Ovary (tissue), 9 donors: Measurements from ENCODE around the gene UBR4. TPM values are rescaled to one million over a fixed set of nuclear protein-coding genes. Genes with fewer than 3 reads are reported as not detected.
A peak's percentile ranks its signal among the peaks of the same experiment; 100 is the strongest.

ENCODE experiments used
- DNase-seq, 5 donors: peaks; one replicate each; pipeline ENCODE4 v3.0.0-alpha.2; 2019 to 2020
- H3K27ac ChIP-seq, 2 donors: fragments of 200-600 bp; one replicate each; pipeline versions ENCODE4 v1.5.1 to v1.8.0; 2019 to 2022
- H3K27me3 ChIP-seq: fragments of 200-600 bp; one replicate; pipeline ENCODE4 v1.8.0; 2022
- H3K36me3 ChIP-seq: fragments of 200-600 bp; sonication (generic); one replicate; pipeline ENCODE4 v1.5.1; 2019
- H3K4me1 ChIP-seq: one replicate; pipeline ENCODE4 v1.8.1; 2013; ENCODE audit warnings: mild to moderate bottlenecking, moderate library complexity; ENCODE audit not compliant: insufficient read depth
- H3K4me3 ChIP-seq: fragments of 200-600 bp; sonication (generic); one replicate; pipeline ENCODE4 v1.5.1; 2017
- H3K9me3 ChIP-seq, 2 donors: fragments of 200-600 bp in 1 of 2; sonication (generic) in 1 of 2; one replicate each; pipeline versions ENCODE4 v1.5.1 to v1.8.1; 2013 to 2019; ENCODE audit warnings: mild to moderate bottlenecking in 1 of 2, moderate library complexity in 1 of 2
- CTCF ChIP-seq, 3 donors: fragments of 450-650 bp in 2 of 3; fragments of 200-600 bp in 1 of 3; IDR thresholded peaks; one replicate each; pipeline versions ENCODE4 v1.5.1 to v1.8.0; 2016 to 2022; ENCODE audit warnings: antibody characterized with exemption in 3 of 3, mild to moderate bottlenecking in 1 of 3
- EP300 ChIP-seq: sonication (generic); formaldehyde crosslinking; IDR thresholded peaks from one replicate; pipeline ENCODE4 v1.6.1; 2017; ENCODE audit warnings: antibody characterized with exemption
- POLR2A ChIP-seq: fragments of 450-650 bp; IDR thresholded peaks from one replicate; pipeline ENCODE4 v1.6.1; 2017; ENCODE audit warnings: antibody characterized with exemption, mild to moderate bottlenecking, moderate library complexity
- WGBS, 3 donors: extraction: QIAGEN DNeasy Blood & Tissue Kit in 1 of 3; methylation state at CpG; one replicate each; pipeline versions ENCODE4 v1.1.5 to v1.1.7; 2013 to 2017; 5-methylcytosine and 5-hydroxymethylcytosine counted together
- intact Hi-C, 4 donors: fragments of 100-400 bp; cut with DNase I; formaldehyde crosslinking; loops; one replicate each; pipeline versions ENCODE4 v1.11.0 to v1.15.1; 2022 to 2023
- polyA plus RNA-seq, 2 donors: library from polyadenylated mRNA; stranded (reverse); fragments of 200-250 nt in 1 of 2; fragments of 350-450 nt in 1 of 2; fragmentation: Illumina TruSeq in 1 of 2; extraction: RNeasy Lipid Tissue Mini Kit (QIAGEN cat#74804) in 1 of 2; gene quantifications; one replicate each; pipeline ENCODE4 v1.2.3, GENCODE V29; 2013 to 2014
- total RNA-seq, 7 donors: library from RNA; depleted of rRNA in 2 of 7; stranded (reverse); fragments of >200 nt in 2 of 7; fragmentation: NEBNext Ultra II Directional in 3 of 7; extraction: Animal tissue kit (Norgen Biotek cat#: 25700) in 3 of 7; gene quantifications; one replicate each; pipeline versions ENCODE4 v1.1.0 to v1.2.4, GENCODE V29; 2016 to 2023
- donor health status: DM: no; HTN: no; CAD: no; lungs with moderate emphysema.
- donor health status: DM: no; HTN: no; CAD: no.
- donor health status: Bipolar disorder and iron deficiency.
- donor health status: DM: yes; HTN: yes; CAD: no.
- donor health status: DM: no; HTN: no; CAD: no.
- donor health status: DM: yes; HTN: yes; CAD: no.

Gene UBR4
- total and polyA plus RNA-seq, 9 donors = 78.7 to 139 (median 118) TPM

- Histone ChIP-seq H3K9me3 (no peaks in the 10 kb centered on the region), H3K36me3 (no peaks in the 10 kb centered on the region), H3K27me3 (no peaks in the 10 kb centered on the region), H3K4me1 (peaks cover 7% of the 10 kb centered on the region), H3K27ac (no peak overlapping the region), H3K4me3 (no peak overlapping the region)
- intact Hi-C loops = no loop called here
- no peak for DNase-seq
- TF ChIP-seq POLR2A (no peak), EP300 (no peak), CTCF (IDR thresholded peaks at IDR 0.05) (no peak)
Measured at GRCh38 chr1:19212167-19212566, 2.1 kb upstream of the UBR4 start.

- peak overlapping the region; percentile 72 for H3K4me3 ChIP-seq
Measured at GRCh38 chr1:19210772-19211549, 895 bp upstream of the UBR4 start.

GRCh38 chr1:19209439-19209989 lies 552 bp downstream of the UBR4 start:
- WGBS, 3 donors = 0 to 1% (median 1%) methylated on average over 28 of the region's 28 CpGs
- Histone ChIP-seq H3K4me1 (peaks cover 10% of the 10 kb centered on the region), H3K36me3 (no peaks in the 10 kb centered on the region), H3K27ac (peak overlapping the region; percentile 63 to 91), H3K9me3 (no peaks in the 10 kb centered on the region), H3K27me3 (no peaks in the 10 kb centered on the region), H3K4me3 (peak overlapping the region; percentile 72)
- no peak for TF ChIP-seq POLR2A
- no peak for TF ChIP-seq CTCF (IDR thresholded peaks at IDR 0.05)
- no peak for TF ChIP-seq EP300
- DNase-seq = peak in 1 of 5 donors; percentile 51
- intact Hi-C loops = no loop called here

More at GRCh38 chr1:19210772-19211549, 895 bp upstream of the UBR4 start:
- intact Hi-C loops = no loop called here
- no peaks in the 10 kb centered on the region for H3K36me3 ChIP-seq
- no peaks in the 10 kb centered on the region for H3K27me3 ChIP-seq
- DNase-seq = no peak
- peaks cover 8% of the 10 kb centered on the region for H3K4me1 ChIP-seq
- TF ChIP-seq EP300 (no peak), CTCF (IDR thresholded peaks at IDR 0.05) (no peak), POLR2A (no peak)
- H3K27ac ChIP-seq = peak overlapping the region; percentile 63 to 91
- WGBS, 3 donors = 16 to 17% (median 16%) methylated on average over 12 of the region's 12 CpGs
- H3K9me3 ChIP-seq = no peaks in the 10 kb centered on the region

GRCh38 chr1:19208710-19209438 lies 1.2 kb downstream of the UBR4 start:
- no peaks in the 10 kb centered on the region for H3K27me3 ChIP-seq
- H3K9me3 ChIP-seq = no peaks in the 10 kb centered on the region
- H3K4me3 ChIP-seq = peak overlapping the region; percentile 72
- TF ChIP-seq EP300 = no peak
- no peak for TF ChIP-seq POLR2A
- TF ChIP-seq CTCF (IDR thresholded peaks at IDR 0.05) = no peak
- 3 to 6% (median 5%) methylated on average over 8 of the region's 8 CpGs for WGBS, 3 donors
- no peak for DNase-seq
- intact Hi-C loops = no loop called here
- H3K4me1 ChIP-seq = peaks cover 10% of the 10 kb centered on the region
- peak overlapping the region; percentile 63 to 91 for H3K27ac ChIP-seq
- H3K36me3 ChIP-seq = no peaks in the 10 kb centered on the region
